Nephron (organoid): ENCODE results near the gene ICOSLG.

Experiments
- H3K27ac Mint-ChIP-seq, 3 experiments: 2 replicates each; pipeline ENCODE4 v1.8.0; 2020; ENCODE audit warnings: mixed read lengths in 3 of 3, mild to moderate bottlenecking in 2 of 3, moderate library complexity in 1 of 3
- H3K27me3 Mint-ChIP-seq: 2 replicates; pipeline ENCODE4 v1.8.0; 2021; ENCODE audit warnings: low read depth, mild to moderate bottlenecking, moderate library complexity, mixed read lengths
- H3K36me3 Mint-ChIP-seq: 2 replicates; pipeline ENCODE4 v1.8.0; 2020; ENCODE audit warnings: low read depth, mixed read lengths
- H3K4me1 Mint-ChIP-seq: 2 replicates; pipeline ENCODE4 v1.8.0; 2020; ENCODE audit warnings: mixed read lengths
- H3K4me3 Mint-ChIP-seq, 3 experiments: 2 replicates each; pipeline ENCODE4 v1.8.0; 2020; ENCODE audit warnings: mild to moderate bottlenecking in 3 of 3, mixed read lengths in 3 of 3, moderate library complexity in 2 of 3
- H3K9me3 Mint-ChIP-seq: 2 replicates; pipeline ENCODE4 v1.8.0; 2020; ENCODE audit warnings: mixed read lengths
- CTCF ChIP-seq, 3 experiments: fragments of 200-600 bp; sonication (generic); IDR thresholded peaks; one replicate each; pipeline ENCODE4 v1.5.0; 2021; ENCODE audit warnings: antibody characterized with exemption in 3 of 3; ENCODE audit not compliant: unreplicated experiment in 3 of 3

Gene ICOSLG

GRCh38 chr21:44260791-44261631 lies 20.3 kb upstream of the ICOSLG start:
- no peaks in the 10 kb centered on the region for H3K36me3 Mint-ChIP-seq
- H3K9me3 Mint-ChIP-seq: no peaks in the 10 kb centered on the region
- TF ChIP-seq CTCF (IDR thresholded peaks at IDR 0.05; ENCODE audit: unreplicated experiment in 3 of 3): no peak
- no peaks in the 10 kb centered on the region for H3K4me1 Mint-ChIP-seq
- peaks cover 20% of the 10 kb centered on the region for H3K27me3 Mint-ChIP-seq
- no peak overlapping the region for H3K27ac Mint-ChIP-seq
- no peak overlapping the region for H3K4me3 Mint-ChIP-seq

DNA sequence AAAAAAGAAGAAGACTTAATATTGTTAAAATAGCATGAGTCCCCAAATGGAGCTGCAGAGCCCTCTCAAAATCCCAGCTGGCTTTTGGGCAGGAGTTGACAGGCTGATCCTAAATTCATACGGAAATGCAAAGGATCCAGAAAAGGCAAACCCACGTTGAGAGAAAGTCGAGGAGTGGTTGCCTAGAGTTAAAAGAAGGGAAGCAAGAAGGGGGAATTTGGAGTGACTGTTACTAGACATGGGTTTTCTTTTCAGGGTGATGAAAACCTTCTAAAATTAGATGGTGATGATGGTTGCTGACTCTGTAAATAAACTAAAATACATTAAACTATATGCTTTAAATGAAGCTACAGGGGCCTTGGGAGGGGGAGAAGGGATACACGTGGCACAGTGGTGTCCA lies 19.3 kb upstream of the ICOSLG start:
- H3K27me3 Mint-ChIP-seq: peaks cover 20% of the 10 kb centered on the region
- no peak for TF ChIP-seq CTCF (IDR thresholded peaks at IDR 0.05; ENCODE audit: unreplicated experiment in 3 of 3)
- no peaks in the 10 kb centered on the region for H3K9me3 Mint-ChIP-seq
- H3K4me1 Mint-ChIP-seq: no peaks in the 10 kb centered on the region
- H3K27ac Mint-ChIP-seq: no peak overlapping the region
- H3K36me3 Mint-ChIP-seq: no peaks in the 10 kb centered on the region
- no peak overlapping the region for H3K4me3 Mint-ChIP-seq

DNA sequence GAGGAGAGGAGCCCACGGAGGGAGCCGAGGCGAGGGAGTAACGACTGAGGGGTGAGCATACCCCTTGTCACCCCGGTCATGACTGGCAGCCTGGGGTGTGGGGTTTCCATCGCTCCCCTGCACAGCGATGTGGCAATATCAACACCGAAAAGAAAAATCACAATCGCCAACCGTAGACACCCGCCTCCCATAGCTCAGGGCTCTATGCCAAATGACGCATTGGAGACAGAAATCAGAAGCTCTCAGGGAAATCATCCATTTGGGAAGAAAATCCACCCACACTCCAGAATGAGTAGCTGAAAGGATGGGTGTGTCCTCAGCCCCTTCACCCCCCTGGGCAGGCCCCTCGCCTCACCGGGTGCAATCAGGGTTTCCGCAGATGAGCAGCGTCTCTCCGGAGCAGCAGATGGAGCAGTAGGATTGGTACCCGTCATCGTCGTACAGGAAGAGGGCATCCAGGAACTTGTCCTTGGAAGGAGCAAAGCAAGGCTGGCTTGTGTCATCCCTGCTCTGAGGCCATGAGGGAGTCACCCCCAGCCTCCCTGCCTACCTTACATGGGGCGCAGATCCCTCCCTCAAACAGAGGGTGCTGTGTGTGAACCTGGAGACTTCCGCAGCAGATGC lies 18.5 kb upstream of the ICOSLG start:
- Mint-ChIP-seq H3K36me3 (no peaks in the 10 kb centered on the region), H3K27me3 (peaks cover 20% of the 10 kb centered on the region), H3K4me3 (no peak overlapping the region), H3K9me3 (no peaks in the 10 kb centered on the region), H3K27ac (no peak overlapping the region), H3K4me1 (no peaks in the 10 kb centered on the region)
- no peak for TF ChIP-seq CTCF (IDR thresholded peaks at IDR 0.05; ENCODE audit: unreplicated experiment in 3 of 3)

DNA sequence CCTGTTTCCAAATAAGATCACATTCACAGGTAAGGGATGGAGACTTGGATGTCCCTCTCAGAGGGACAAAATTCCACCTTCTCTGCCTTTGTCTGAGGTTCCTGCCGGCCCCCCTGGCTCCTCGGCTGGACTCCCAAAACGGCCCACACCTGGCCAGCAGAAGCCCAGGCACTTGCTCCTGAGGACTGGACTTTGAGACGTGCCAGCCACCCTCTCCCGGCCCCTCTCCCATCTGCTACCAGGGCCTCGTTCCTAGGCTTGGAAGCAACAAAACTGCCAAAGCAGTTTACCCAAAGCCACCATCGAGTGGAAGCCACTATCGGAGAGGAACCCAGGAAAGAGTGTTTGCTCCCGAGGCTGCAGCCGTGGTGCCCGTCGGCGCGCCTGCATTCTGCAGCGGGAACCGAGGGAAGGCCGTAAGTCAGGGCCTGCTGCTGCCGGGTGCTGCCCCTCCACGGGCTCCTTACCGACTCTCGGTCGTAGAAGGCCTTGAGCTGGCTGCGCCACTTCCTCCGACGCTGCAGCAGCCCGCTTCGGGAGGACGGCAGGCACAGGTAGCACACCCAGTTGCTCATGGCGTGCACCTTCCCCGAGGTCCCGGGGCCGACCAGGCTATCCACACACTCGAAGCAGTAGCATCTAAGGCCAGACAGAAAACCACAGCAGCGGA lies 17.4 kb upstream of the ICOSLG start:
- Mint-ChIP-seq H3K9me3 (no peaks in the 10 kb centered on the region), H3K4me3 (no peak overlapping the region), H3K27me3 (peaks cover 20% of the 10 kb centered on the region), H3K27ac (no peak overlapping the region), H3K36me3 (no peaks in the 10 kb centered on the region), H3K4me1 (no peaks in the 10 kb centered on the region)
- TF ChIP-seq CTCF (IDR thresholded peaks at IDR 0.05; ENCODE audit: unreplicated experiment in 3 of 3): no peak

GRCh38 chr21:44255511-44255981 lies 14.8 kb upstream of the ICOSLG start:
- Mint-ChIP-seq H3K9me3 (no peaks in the 10 kb centered on the region), H3K27me3 (peaks cover 18% of the 10 kb centered on the region), H3K4me3 (no peak overlapping the region), H3K27ac (no peak overlapping the region), H3K4me1 (no peaks in the 10 kb centered on the region), H3K36me3 (no peaks in the 10 kb centered on the region)
- no peak for TF ChIP-seq CTCF (IDR thresholded peaks at IDR 0.05; ENCODE audit: unreplicated experiment in 3 of 3)
